Measurements from ENCODE around the gene AFF3. TPM values are rescaled to one million over a fixed set of nuclear protein-coding genes. Genes with fewer than 3 reads are reported as not detected.
"Not testable (repeated sequence)": the region's sequence is repeated elsewhere in the genome, so short reads cannot be mapped to it uniquely, and the experiment has no call there.

Gene AFF3
- total RNA-seq, 1 experiment from 2014 or later: 0.05 TPM

GRCh38 chr2:99737537-99737936 lies 404.9 kb downstream of the AFF3 start:
- no peaks in the 10 kb centered on the region for H3K4me1 Mint-ChIP-seq (ENCODE audit: low read depth, unreplicated experiment)
- no peaks in the 10 kb centered on the region for H3K36me3 Mint-ChIP-seq (ENCODE audit: insufficient read depth, unreplicated experiment)
- no TSS peak for BruUV-seq (replicated peaks)
- TF ChIP-seq CTCF (IDR thresholded peaks at IDR 0.05; ENCODE audit: insufficient read depth in 1 of 2, low read depth in 1 of 2, low read length in 1 of 2, severe bottlenecking in 1 of 2, unreplicated experiment in 1 of 2): no peak
- H3K36me3 ChIP-seq (ENCODE audit: control insufficient read depth, insufficient read depth, low read length): no peaks in the 10 kb centered on the region
- H3K27me3 ChIP-seq (replicated peaks; ENCODE audit: control insufficient read depth, insufficient read depth, low read length): no peaks in the 10 kb centered on the region
- intact Hi-C loops (cut with micrococcal nuclease; ENCODE audit: unreplicated experiment): no loop called here
- ChIA-PET CTCF (no interaction called here), POLR2A (no interaction called here)
- DNase-seq: no peak
- no peaks in the 10 kb centered on the region for H3K4me1 ChIP-seq
- no peaks in the 10 kb centered on the region for H3K9me3 ChIP-seq
- no peak overlapping the region for H3K4me3 ChIP-seq (ENCODE audit: low read depth, low read length)
- no peaks in the 10 kb centered on the region for H3K9me3 Mint-ChIP-seq (ENCODE audit: unreplicated experiment)
- no peak overlapping the region for H3K4me3 Mint-ChIP-seq (ENCODE audit: unreplicated experiment)
- peaks cover 9% of the 10 kb centered on the region for H3K27me3 Mint-ChIP-seq (ENCODE audit: insufficient read depth, unreplicated experiment)
- no peak overlapping the region for H3K27ac Mint-ChIP-seq (ENCODE audit: unreplicated experiment)

- POLR2A ChIA-PET: no interaction called here
- Histone ChIP-seq H3K36me3 (ENCODE audit: control insufficient read depth, insufficient read depth, low read length) (no peaks in the 10 kb centered on the region), H3K9me3 (no peaks in the 10 kb centered on the region), H3K4me3 (ENCODE audit: low read depth, low read length) (no peak overlapping the region), H3K4me1 (no peaks in the 10 kb centered on the region), H3K27me3 (replicated peaks; ENCODE audit: control insufficient read depth, insufficient read depth, low read length) (no peaks in the 10 kb centered on the region)
- no peaks in the 10 kb centered on the region for H3K36me3 Mint-ChIP-seq (ENCODE audit: insufficient read depth, unreplicated experiment)
- intact Hi-C loops (cut with micrococcal nuclease; ENCODE audit: unreplicated experiment): no loop called here
- CTCF ChIA-PET: no interaction called here
- H3K4me1 Mint-ChIP-seq (ENCODE audit: low read depth, unreplicated experiment): no peaks in the 10 kb centered on the region
- TF ChIP-seq CTCF (IDR thresholded peaks at IDR 0.05; ENCODE audit: insufficient read depth in 1 of 2, low read depth in 1 of 2, low read length in 1 of 2, severe bottlenecking in 1 of 2, unreplicated experiment in 1 of 2): no peak
- no peak for DNase-seq
- no peaks in the 10 kb centered on the region for H3K9me3 Mint-ChIP-seq (ENCODE audit: unreplicated experiment)
- no peak overlapping the region for H3K27ac Mint-ChIP-seq (ENCODE audit: unreplicated experiment)
- no TSS peak for BruUV-seq (replicated peaks)
- peaks cover 9% of the 10 kb centered on the region for H3K27me3 Mint-ChIP-seq (ENCODE audit: insufficient read depth, unreplicated experiment)
- no peak overlapping the region for H3K4me3 Mint-ChIP-seq (ENCODE audit: unreplicated experiment)
These were observed 406.6 kb downstream of the AFF3 start for GRCh38 chr2:99735753-99736152.

GRCh38 chr2:99735314-99735713 lies 407.1 kb downstream of the AFF3 start:
- DNase-seq; H3K36me3 Mint-ChIP-seq (ENCODE audit: insufficient read depth, unreplicated experiment); H3K9me3 ChIP-seq; intact Hi-C loops (cut with micrococcal nuclease; ENCODE audit: unreplicated experiment); H3K4me3 ChIP-seq (ENCODE audit: low read depth, low read length); H3K27me3 Mint-ChIP-seq (ENCODE audit: insufficient read depth, unreplicated experiment); H3K27ac Mint-ChIP-seq (ENCODE audit: unreplicated experiment); H3K9me3 Mint-ChIP-seq (ENCODE audit: unreplicated experiment); CTCF ChIA-PET; H3K4me1 Mint-ChIP-seq (ENCODE audit: low read depth, unreplicated experiment); H3K27me3 ChIP-seq (replicated peaks; ENCODE audit: control insufficient read depth, insufficient read depth, low read length); H3K36me3 ChIP-seq (ENCODE audit: control insufficient read depth, insufficient read depth, low read length); BruUV-seq (replicated peaks); POLR2A ChIA-PET; H3K4me3 Mint-ChIP-seq (ENCODE audit: unreplicated experiment); H3K4me1 ChIP-seq: not testable (repeated sequence)

GRCh38 chr2:99734236-99734635 lies 408.2 kb downstream of the AFF3 start:
- Histone ChIP-seq H3K4me1 (no peaks in the 10 kb centered on the region), H3K36me3 (ENCODE audit: control insufficient read depth, insufficient read depth, low read length) (no peaks in the 10 kb centered on the region), H3K9me3 (no peaks in the 10 kb centered on the region), H3K4me3 (ENCODE audit: low read depth, low read length) (no peak overlapping the region), H3K27me3 (replicated peaks; ENCODE audit: control insufficient read depth, insufficient read depth, low read length) (no peaks in the 10 kb centered on the region)
- H3K4me1 Mint-ChIP-seq (ENCODE audit: low read depth, unreplicated experiment): no peaks in the 10 kb centered on the region
- H3K36me3 Mint-ChIP-seq (ENCODE audit: insufficient read depth, unreplicated experiment): no peaks in the 10 kb centered on the region
- DNase-seq: no peak
- H3K4me3 Mint-ChIP-seq (ENCODE audit: unreplicated experiment): no peak overlapping the region
- no peak overlapping the region for H3K27ac Mint-ChIP-seq (ENCODE audit: unreplicated experiment)
- no peaks in the 10 kb centered on the region for H3K9me3 Mint-ChIP-seq (ENCODE audit: unreplicated experiment)
- CTCF ChIA-PET: no interaction called here
- intact Hi-C loops (cut with micrococcal nuclease; ENCODE audit: unreplicated experiment): no loop called here
- POLR2A ChIA-PET: no interaction called here
- TF ChIP-seq CTCF (IDR thresholded peaks at IDR 0.05; ENCODE audit: insufficient read depth in 1 of 2, low read depth in 1 of 2, low read length in 1 of 2, severe bottlenecking in 1 of 2, unreplicated experiment in 1 of 2): no peak
- H3K27me3 Mint-ChIP-seq (ENCODE audit: insufficient read depth, unreplicated experiment): peaks cover 9% of the 10 kb centered on the region
- no TSS peak for BruUV-seq (replicated peaks)
